SH-SY5Y (cell line): ENCODE data around the gene SHPK.

Experiments
- GATA2 ChIP-seq: IDR thresholded peaks from 2 replicates; pipeline ENCODE4 v1.6.1; 2011; ENCODE audit warnings: mild to moderate bottlenecking, low read depth, low read length
- GATA3 ChIP-seq: IDR thresholded peaks from 2 replicates; pipeline ENCODE4 v1.6.1; 2011; ENCODE audit warnings: low read depth, mild to moderate bottlenecking, low read length, moderate library complexity

GRCh38 chr17:3647251-3647650 lies 11.2 kb upstream of the SHPK start:
- TF ChIP-seq GATA3 (no peak), GATA2 (no peak)
